ENCODE data around the gene ZNF200.
A peak's percentile ranks its signal among the peaks of the same experiment; 100 is the strongest.

ZNF200 gene

GRCh38 chr16:3234857-3235561 lies at the start of gene ZNF200:
Gene ZNF200 (minus strand): TSS chr16:3235158. CDS start chr16:3233755, 1,403 bp downstream.
- TF ChIP-seq GATA2 (IDR thresholded peaks at IDR 0.05; ENCODE audit: low read depth, low read length) (0 out of 2 replicates have a peak, but pooled peaks have one; percentile 16), GATA3 (IDR thresholded peaks at IDR 0.05; ENCODE audit: low read depth, low read length) (no peak)

GRCh38 chr16:3283543-3284447 lies 48.8 kb upstream of the ZNF200 start:
- TF ChIP-seq GATA3 (IDR thresholded peaks at IDR 0.05; ENCODE audit: low read depth, low read length) (no peak), GATA2 (IDR thresholded peaks at IDR 0.05; ENCODE audit: low read depth, low read length) (no peak)

- TF ChIP-seq GATA2 (IDR thresholded peaks at IDR 0.05; ENCODE audit: low read depth, low read length): no peak
- no peak for TF ChIP-seq GATA3 (IDR thresholded peaks at IDR 0.05; ENCODE audit: low read depth, low read length)
These were observed 48.0 kb upstream of the ZNF200 start, which contains the start of gene ZNF263 for GRCh38 chr16:3282730-3283542. Gene ZNF263 (plus strand): TSS chr16:3283491. CDS start chr16:3283819, 328 bp downstream.

GRCh38 chr16:3282103-3282729 lies 47.3 kb upstream of the ZNF200 start:
- TF ChIP-seq GATA3 (IDR thresholded peaks at IDR 0.05; ENCODE audit: low read depth, low read length) (no peak), GATA2 (IDR thresholded peaks at IDR 0.05; ENCODE audit: low read depth, low read length) (no peak)

GRCh38 chr16:3281222-3281820 lies 46.4 kb upstream of the ZNF200 start:
- TF ChIP-seq GATA2 (IDR thresholded peaks at IDR 0.05; ENCODE audit: low read depth, low read length) (no peak), GATA3 (IDR thresholded peaks at IDR 0.05; ENCODE audit: low read depth, low read length) (no peak)

- TF ChIP-seq GATA2 (IDR thresholded peaks at IDR 0.05; ENCODE audit: low read depth, low read length) (no peak), GATA3 (IDR thresholded peaks at IDR 0.05; ENCODE audit: low read depth, low read length) (no peak)
These were observed 41.7 kb upstream of the ZNF200 start for GRCh38 chr16:3276679-3277078.

GRCh38 chr16:3274947-3275346 lies 40.0 kb upstream of the ZNF200 start:
- TF ChIP-seq GATA3 (IDR thresholded peaks at IDR 0.05; ENCODE audit: low read depth, low read length) (no peak), GATA2 (IDR thresholded peaks at IDR 0.05; ENCODE audit: low read depth, low read length) (no peak)

GRCh38 chr16:3274490-3274889 lies 39.5 kb upstream of the ZNF200 start:
- no peak for TF ChIP-seq GATA2 (IDR thresholded peaks at IDR 0.05; ENCODE audit: low read depth, low read length)
- TF ChIP-seq GATA3 (IDR thresholded peaks at IDR 0.05; ENCODE audit: low read depth, low read length): no peak

GRCh38 chr16:3268294-3268693 lies 33.3 kb upstream of the ZNF200 start:
- TF ChIP-seq GATA2 (IDR thresholded peaks at IDR 0.05; ENCODE audit: low read depth, low read length) (no peak), GATA3 (IDR thresholded peaks at IDR 0.05; ENCODE audit: low read depth, low read length) (no peak)

GRCh38 chr16:3266873-3267537 lies 32.0 kb upstream of the ZNF200 start:
- TF ChIP-seq GATA3 (IDR thresholded peaks at IDR 0.05; ENCODE audit: low read depth, low read length) (no peak), GATA2 (IDR thresholded peaks at IDR 0.05; ENCODE audit: low read depth, low read length) (no peak)

- no peak for TF ChIP-seq GATA2 (IDR thresholded peaks at IDR 0.05; ENCODE audit: low read depth, low read length)
These were observed 29.4 kb upstream of the ZNF200 start for GRCh38 chr16:3264137-3265036.

GRCh38 chr16:3262517-3262916 lies 27.6 kb upstream of the ZNF200 start:
- TF ChIP-seq GATA3 (IDR thresholded peaks at IDR 0.05; ENCODE audit: low read depth, low read length) (no peak), GATA2 (IDR thresholded peaks at IDR 0.05; ENCODE audit: low read depth, low read length) (no peak)

Measured in SH-SY5Y (cell line).